HPDE6-E6E7 (cell line): ENCODE results near the gene ANKRD23.
"Not testable (repeated sequence)": the region's sequence is repeated elsewhere in the genome, so short reads cannot be mapped to it uniquely, and the experiment has no call there.

Experiments used
- DNase-seq: peaks from one replicate; pipeline ENCODE4 v3.0.0; 2011; ENCODE audit warnings: missing footprints; ENCODE audit errors: extremely low spot score

Gene ANKRD23

DNA sequence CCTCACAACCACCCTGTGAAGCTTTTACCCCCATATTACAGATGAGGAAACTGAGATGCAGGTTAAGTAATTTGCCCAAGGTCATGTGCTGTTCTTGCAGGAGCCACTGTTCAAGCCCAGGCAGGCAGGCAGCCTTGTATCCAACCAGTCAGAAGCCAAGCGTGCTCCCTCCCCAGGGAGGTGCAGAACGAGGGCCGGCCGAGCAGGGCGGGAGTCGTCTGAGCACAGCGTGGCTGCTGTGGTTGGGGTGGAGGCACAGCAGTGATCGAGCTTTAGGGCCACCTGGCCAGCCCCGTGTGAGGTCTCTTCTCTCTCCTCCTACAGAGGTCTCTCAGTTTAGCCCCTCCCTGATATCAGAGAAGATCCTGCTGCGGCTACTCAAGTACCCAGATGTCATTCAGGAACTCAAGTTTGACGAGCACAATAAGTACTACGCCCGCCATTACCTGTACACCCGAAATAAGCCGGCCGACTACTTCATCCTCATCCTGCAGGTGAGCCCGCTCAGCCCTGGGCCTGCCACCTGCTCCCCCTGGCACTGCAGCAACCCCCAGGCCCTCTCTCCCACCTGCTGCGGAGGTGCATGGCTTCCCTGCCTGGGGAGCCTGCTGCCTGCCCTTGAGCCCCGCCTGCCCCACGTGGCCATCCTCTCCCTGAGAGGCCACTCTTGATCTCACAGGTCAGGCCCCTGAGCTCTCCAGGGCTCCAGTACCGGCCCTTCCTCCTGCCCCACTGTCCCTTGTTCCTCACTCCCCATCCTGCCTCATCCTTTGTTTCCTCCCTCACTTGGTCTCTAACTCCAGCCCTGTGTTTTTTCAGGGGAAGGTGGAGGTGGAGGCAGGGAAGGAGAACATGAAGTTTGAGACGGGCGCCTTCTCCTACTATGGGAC is 44.8 kb downstream of the ANKRD23 start:
- no peak for DNase-seq

DNA sequence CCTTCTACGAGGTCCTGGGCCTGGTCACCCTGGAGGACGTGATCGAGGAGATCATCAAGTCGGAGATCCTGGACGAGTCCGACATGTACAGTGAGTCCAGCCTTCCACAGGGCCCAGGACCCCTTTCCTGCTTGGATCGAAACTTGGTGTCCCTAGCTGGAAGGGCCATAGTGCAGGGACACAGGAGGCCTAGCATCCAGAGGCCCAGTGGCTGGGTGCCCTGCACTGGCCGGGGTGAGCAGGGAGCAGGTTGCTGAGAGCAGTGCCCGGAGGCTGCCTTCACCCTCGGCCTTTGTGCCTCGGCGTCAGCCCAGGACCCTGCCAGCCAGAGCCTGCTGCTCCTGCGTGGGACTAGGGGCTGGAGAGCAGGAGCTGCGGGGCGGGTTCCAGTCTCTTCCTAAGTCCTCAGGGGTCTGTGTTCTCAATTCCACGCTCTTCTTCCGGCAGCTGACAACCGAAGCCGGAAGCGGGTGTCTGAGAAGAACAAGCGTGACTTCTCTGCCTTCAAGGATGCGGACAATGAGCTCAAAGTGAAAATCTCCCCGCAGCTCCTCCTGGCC is 46.7 kb downstream of the ANKRD23 start:
- no peak for DNase-seq

DNA sequence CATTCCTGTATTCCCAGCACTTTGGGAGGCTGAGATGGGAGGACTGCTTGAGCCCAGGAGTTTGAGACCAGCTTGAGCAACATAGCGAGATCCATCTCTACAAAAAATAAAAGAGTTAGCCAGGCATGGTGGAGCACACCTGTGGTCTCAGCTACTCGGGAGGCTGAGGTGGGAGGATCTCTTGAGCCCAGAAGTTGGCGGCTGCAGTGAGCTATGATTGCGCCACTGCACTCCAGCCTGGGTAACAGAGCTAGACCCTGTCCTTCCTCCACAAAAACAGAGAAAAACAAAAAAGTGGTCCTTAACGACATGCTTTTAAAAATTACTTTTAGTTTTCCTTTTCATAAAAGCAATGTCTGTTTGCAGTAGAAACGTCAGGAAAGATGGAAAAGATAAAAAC is 47.3 kb downstream of the ANKRD23 start:
- not testable (repeated sequence) for DNase-seq

DNA sequence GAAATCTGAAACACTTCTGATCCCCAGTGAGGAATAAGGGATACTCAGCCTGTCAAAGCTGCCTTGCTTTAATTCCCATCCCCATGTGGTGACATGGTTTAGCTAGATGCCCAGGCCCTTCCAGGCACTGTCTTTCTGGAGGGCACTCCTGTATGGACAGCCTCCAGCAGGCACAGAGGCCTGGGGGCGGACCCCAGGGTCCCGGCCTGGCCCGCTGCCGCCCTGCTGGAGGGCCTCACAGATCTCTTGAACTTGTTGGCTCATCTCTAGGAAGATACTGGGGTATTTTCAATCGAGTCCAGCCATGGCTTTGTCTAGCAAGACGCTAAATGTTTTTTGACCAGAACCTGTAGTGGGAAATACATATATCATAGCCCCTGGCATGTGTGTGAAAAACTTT is 48.7 kb downstream of the ANKRD23 start:
- DNase-seq, result no peak

GRCh38 chr2:96792772-96793749 is 50.8 kb downstream of the ANKRD23 start:
- DNase-seq, result no peak

DNA sequence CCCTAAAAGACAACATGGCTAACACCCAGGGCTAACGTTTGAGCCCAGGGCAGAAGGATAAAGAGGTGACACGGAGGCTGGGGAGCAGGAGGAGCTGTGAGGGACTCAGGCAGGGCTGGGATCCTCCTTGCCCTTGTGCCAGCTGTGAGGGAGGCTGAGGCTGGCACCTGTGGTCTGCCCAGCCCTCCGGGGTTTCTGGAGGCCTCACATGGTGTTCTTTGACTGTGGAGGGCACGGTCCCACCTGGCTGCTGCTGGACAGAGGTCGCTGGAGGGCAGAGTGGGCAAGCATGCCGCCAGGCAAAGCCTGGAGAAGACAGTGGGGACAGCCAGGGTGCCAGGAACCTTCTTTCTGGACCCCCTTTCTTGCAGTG is 54.6 kb downstream of the ANKRD23 start:
- no peak for DNase-seq

DNA sequence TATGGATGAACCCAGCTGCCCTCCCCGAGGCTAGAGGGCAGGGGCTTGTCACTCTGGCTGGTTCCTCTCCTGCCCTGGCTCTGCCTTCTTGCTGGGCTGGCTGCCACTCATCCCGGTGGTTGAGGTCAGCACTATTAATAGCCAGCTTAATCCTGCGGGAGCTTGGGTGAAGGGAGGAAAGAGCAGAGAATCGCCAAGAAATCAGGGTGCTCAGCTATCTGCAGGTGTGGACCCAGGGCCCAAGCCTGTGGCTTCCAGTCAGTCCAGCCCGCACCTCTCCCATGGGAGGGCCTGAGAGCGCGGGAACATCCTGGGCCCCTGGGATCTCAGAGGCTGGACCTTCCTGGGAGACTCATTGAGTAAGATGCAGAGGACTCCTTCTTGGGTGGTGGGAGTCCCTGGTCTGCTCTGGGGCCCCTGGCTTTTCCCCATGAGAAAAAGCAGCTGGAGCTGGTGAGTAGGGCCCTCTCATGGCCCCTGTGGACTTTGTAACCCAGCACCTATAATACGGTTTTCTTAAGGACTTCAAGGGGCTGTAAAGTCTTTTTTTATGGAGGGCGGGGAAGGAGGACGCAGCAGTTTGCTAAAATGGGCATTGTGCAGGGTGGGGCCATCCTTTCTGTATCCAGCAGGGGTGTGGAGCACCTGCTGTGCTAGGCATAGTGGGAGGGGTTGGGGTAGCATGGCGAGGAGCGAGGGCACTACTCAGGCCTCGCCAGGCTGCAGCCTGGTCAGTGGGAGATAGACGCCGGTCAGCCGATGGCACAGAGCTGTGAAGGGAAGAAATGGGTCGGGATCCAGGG is 55.2 kb downstream of the ANKRD23 start:
- no peak for DNase-seq
